Measurements from ENCODE around the gene LMAN2L.

LMAN2L gene

DNA sequence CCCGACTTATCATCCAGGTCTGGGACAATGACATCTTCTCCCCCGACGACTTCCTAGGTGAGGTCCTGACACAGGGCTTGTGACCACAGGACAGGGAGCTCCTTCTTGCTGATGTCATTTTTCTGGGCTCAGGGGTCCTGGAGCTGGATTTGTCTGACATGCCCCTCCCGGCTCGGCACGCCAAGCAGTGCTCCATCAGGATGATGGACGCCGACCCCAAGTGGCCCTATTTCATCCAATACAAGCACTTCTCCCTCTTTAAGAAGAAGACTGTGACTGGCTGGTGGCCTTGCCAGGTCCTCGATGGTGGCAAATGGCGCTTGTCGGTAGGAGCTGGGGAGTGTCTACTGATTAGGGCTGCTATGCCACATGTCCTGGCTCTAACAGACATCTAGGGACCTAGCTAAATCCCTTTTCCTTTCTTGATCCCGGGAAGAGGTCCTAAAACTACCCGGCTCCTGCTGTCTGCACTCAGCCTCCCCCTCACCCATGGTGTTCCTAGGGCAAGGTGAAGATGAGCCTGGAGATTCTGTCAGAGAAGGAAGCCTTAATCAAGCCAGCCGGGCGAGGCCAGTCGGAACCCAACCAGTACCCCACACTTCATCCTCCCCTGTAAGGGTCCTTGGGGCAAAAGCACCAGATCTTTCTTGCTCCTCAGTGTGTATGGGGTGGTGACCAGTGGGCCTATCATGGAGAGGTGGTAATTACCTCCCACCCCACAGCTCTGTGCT is 36.7 kb downstream of the LMAN2L start:
- no peak for DNase-seq

GRCh38 chr2:96702098-96702785 is 37.6 kb downstream of the LMAN2L start:
- no peak for DNase-seq

DNA sequence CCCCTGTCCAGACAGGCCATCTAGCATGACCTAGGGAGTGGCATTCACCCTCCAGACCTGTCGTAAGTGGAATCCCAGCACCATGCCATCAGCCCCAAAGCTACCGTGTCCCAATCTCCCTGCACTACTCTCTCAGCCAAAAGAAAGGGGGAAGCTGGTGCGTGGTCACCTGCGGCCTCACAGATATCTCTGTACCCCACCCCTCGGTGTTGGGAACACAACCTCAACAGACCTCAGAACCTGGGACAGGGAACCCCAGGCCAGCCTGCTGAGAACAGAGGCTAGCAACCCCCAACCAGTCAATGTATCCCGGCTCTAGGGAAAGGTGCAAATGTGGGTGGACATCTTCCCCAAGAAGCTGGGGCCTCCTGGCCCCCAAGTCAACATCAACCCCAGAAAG is 38.2 kb downstream of the LMAN2L start:
- no peak for DNase-seq

- DNase-seq: no peak
These were observed 39.8 kb downstream of the LMAN2L start for GRCh38 chr2:96700086-96700485.

- DNase-seq: no peak
These were observed 40.2 kb downstream of the LMAN2L start for GRCh38 chr2:96699621-96700020.

DNA sequence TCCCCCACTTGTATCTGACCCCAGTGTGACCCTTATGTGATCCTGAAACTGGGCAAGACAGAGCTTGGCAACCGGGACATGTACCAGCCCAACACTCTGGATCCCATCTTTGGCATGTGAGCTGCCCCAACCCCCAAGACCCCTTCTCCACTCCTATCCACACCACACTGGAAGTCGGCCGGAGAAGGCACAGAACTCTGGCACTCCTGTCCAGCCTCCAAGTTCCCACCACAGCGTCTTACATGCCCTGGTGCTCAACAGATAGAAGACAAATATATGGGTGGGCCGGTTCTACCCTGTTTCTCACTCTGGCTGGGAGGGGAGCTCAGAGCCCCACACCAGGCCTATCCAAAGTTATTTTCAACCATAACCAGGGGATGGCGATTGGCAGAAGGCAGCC is 40.8 kb downstream of the LMAN2L start:
- DNase-seq: no peak

- no peak for DNase-seq
These were observed 41.5 kb downstream of the LMAN2L start for GRCh38 chr2:96698221-96698861.

DNA sequence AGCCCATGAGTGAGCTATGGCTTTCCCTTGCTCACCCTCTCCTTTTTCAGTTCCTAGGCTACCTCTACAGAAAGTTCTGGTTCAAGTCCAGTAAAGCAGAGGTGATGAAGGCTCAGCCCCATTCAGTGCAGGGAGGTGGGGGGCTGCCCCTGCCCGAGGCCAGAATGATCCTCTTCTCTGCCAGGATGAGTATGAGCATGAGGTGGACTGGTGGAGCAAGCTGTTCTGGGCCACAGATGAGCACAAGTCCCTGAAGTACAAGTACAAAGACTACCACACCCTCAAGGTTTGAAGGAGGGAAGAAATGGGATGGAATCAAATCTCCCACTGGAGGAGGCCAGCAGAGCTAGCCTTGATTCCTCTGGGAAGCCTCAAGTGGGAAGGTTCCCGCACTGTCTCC is 42.4 kb downstream of the LMAN2L start:
- no peak for DNase-seq

- DNase-seq: no peak
These were observed 44.3 kb downstream of the LMAN2L start for GRCh38 chr2:96695602-96696001.

GRCh38 chr2:96694816-96695455 is 44.9 kb downstream of the LMAN2L start:
- no peak for DNase-seq

- no peak for DNase-seq
These were observed 45.6 kb downstream of the LMAN2L start for GRCh38 chr2:96694279-96694678.

GRCh38 chr2:96693286-96694200 is 46.3 kb downstream of the LMAN2L start:
- no peak for DNase-seq

GRCh38 chr2:96692094-96692971 is 47.5 kb downstream of the LMAN2L start:
- no peak for DNase-seq

GRCh38 chr2:96691022-96691612 is 48.7 kb downstream of the LMAN2L start:
- DNase-seq: no peak

DNA sequence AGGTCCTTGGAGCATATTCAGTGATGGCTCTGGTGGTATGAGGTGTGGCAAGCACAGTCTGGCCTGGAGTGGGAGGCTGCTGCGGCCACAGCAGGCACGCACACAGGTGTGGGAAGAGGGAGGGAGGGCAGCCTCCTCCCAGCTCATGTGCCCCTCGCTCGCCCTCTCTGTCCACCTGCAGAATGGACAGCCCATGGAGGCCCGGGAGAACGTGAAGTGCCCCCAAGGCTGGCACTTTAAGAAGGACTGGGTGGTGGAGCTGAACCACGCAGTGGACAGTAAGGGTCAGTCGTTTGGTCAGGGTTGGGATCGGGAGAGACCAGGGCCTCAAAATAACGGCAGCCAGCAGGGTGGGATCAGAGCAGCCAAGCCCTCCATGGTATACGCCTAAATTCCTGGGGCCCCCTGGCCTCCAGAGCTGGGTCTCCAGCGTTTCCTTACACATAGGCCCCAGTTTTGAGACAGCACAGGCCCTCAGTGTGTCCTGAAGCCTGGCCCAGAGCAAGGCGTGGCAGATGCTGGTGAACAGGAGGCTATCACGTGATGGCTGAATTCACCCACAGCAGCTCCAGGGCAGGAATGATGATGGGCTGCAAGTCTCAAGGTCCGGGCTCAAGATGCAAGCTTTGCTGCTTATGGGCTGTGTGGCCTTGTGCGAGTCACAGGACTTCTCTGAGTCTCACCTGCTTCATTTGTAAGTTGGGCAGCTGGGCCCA is 49.4 kb downstream of the LMAN2L start:
- no peak for DNase-seq

GRCh38 chr2:96689431-96689991 is 50.4 kb downstream of the LMAN2L start:
- no peak for DNase-seq

- no peak for DNase-seq
These were observed 51.0 kb downstream of the LMAN2L start for GRCh38 chr2:96688649-96689430.

GRCh38 chr2:96687711-96688640 is 51.9 kb downstream of the LMAN2L start:
- no peak for DNase-seq
